Measurements from ENCODE around the gene HDAC8. TPM values are rescaled to one million over a fixed set of nuclear protein-coding genes. Genes with fewer than 3 reads are reported as not detected.
"Not testable (repeated sequence)": the region's sequence is repeated elsewhere in the genome, so short reads cannot be mapped to it uniquely, and the experiment has no call there.

HDAC8 gene
- 38.3 and 68.8 TPM in 2 replicates for total RNA-seq (2014; rRNA removed; shearing (Covaris generic))

GRCh38 chrX:72572248-72573157 is at the start of gene HDAC8:
TSS of gene HDAC8 (minus strand) at chrX:72572843. CDS start at chrX:72572761, 82 bp downstream.
- peak; percentile 88 for DNase-seq (ENCODE audit: low read depth)

GRCh38 chrX:72621625-72622485 is 49.2 kb upstream of the HDAC8 start:
- DNase-seq (ENCODE audit: low read depth): peak; percentile 61

- peak; percentile 32 for DNase-seq (ENCODE audit: low read depth)
These were observed 48.5 kb upstream of the HDAC8 start for GRCh38 chrX:72621163-72621562.

GRCh38 chrX:72620550-72621145 is 48.0 kb upstream of the HDAC8 start:
- DNase-seq (ENCODE audit: low read depth): peak; percentile 92

- peak; percentile 20 for DNase-seq (ENCODE audit: low read depth)
These were observed 36.7 kb upstream of the HDAC8 start for GRCh38 chrX:72609313-72609712.

GRCh38 chrX:72604705-72605104 is 32.1 kb upstream of the HDAC8 start:
- no peak for DNase-seq (ENCODE audit: low read depth)

- DNase-seq (ENCODE audit: low read depth): no peak
These were observed 31.5 kb upstream of the HDAC8 start for GRCh38 chrX:72604112-72604511.

GRCh38 chrX:72591038-72591437 is 18.4 kb upstream of the HDAC8 start:
- DNase-seq (ENCODE audit: low read depth): not testable (repeated sequence)

GRCh38 chrX:72584163-72584562 is 11.5 kb upstream of the HDAC8 start:
- no peak for DNase-seq (ENCODE audit: low read depth)

GRCh38 chrX:72576141-72576894 is 3.7 kb upstream of the HDAC8 start:
- peak; percentile 20 for DNase-seq (ENCODE audit: low read depth)

GRCh38 chrX:72573158-72573511 is 492 bp upstream of the HDAC8 start:
- DNase-seq (ENCODE audit: low read depth): no peak

- peak; percentile 90 for DNase-seq (ENCODE audit: low read depth)
These were observed 2.9 kb downstream of the HDAC8 start for GRCh38 chrX:72569786-72570185.

- DNase-seq (ENCODE audit: low read depth): peak; percentile 80
These were observed 4.1 kb downstream of the HDAC8 start for GRCh38 chrX:72568406-72569092.

GRCh38 chrX:72566448-72566847 is 6.2 kb downstream of the HDAC8 start:
- DNase-seq (ENCODE audit: low read depth): no peak

GRCh38 chrX:72559655-72560054 is 13.0 kb downstream of the HDAC8 start:
- DNase-seq (ENCODE audit: low read depth): not testable (repeated sequence)

GRCh38 chrX:72554448-72555140 is 18.0 kb downstream of the HDAC8 start:
- DNase-seq (ENCODE audit: low read depth): peak; percentile 29

- DNase-seq (ENCODE audit: low read depth): not testable (repeated sequence)
These were observed 20.2 kb downstream of the HDAC8 start for GRCh38 chrX:72552443-72552842.

- no peak for DNase-seq (ENCODE audit: low read depth)
These were observed 26.7 kb downstream of the HDAC8 start for GRCh38 chrX:72545990-72546389.

GRCh38 chrX:72540318-72540717 is 32.3 kb downstream of the HDAC8 start:
- peak; percentile 11 for DNase-seq (ENCODE audit: low read depth)

GRCh38 chrX:72539822-72540221 is 32.8 kb downstream of the HDAC8 start:
- DNase-seq (ENCODE audit: low read depth): no peak
